ENCODE data around the gene MPV17. TPM values are rescaled to one million over a fixed set of nuclear protein-coding genes. Genes with fewer than 3 reads are reported as not detected.

Gene MPV17
- total and polyA plus RNA-seq, 9 of the 15 experiments (the other 6 are each of a cell fraction or from before 2014, with no cell fraction given) = 54.7 to 140 (median 70.2) TPM

- TF ChIP-seq ZBTB5 (IDR thresholded peaks at IDR 0.05) (no peak), SRSF3 (IDR thresholded peaks at IDR 0.05; ENCODE audit: insufficient read depth, low read length) (no peak), ASH1L (IDR thresholded peaks at IDR 0.05; ENCODE audit: borderline replicate concordance, low read depth, partially characterized antibody) (no peak), CXXC5 (CRISPR knock-in tag; IDR thresholded peaks at IDR 0.05) (peak; percentile 60), TCF7 (IDR thresholded peaks at IDR 0.05; ENCODE audit: borderline replicate concordance) (no peak), CHD4 (IDR thresholded peaks at IDR 0.05; ENCODE audit: insufficient read depth, insufficient replicate concordance, low read depth, low read length, poor library complexity, severe bottlenecking) (no peak), POLR2B (IDR thresholded peaks at IDR 0.05; ENCODE audit: low read depth, partially characterized antibody) (no peak), ZBTB33 (CRISPR knock-in tag; IDR thresholded peaks at IDR 0.05) (no peak), CBFA2T2 (conservative IDR thresholded peaks at IDR 0.05) (no peak), ZNF197 (CRISPR knock-in tag; IDR thresholded peaks at IDR 0.05; ENCODE audit: low read depth) (no peak), USF2 (CRISPR knock-in tag; IDR thresholded peaks at IDR 0.05) (no peak), THRAP3 (IDR thresholded peaks at IDR 0.05; ENCODE audit: borderline replicate concordance) (no peak), MAX (CRISPR knock-in tag; IDR thresholded peaks at IDR 0.05) (peak; percentile 64), NFRKB (IDR thresholded peaks at IDR 0.05; ENCODE audit: low read depth) (no peak), HDAC3 (IDR thresholded peaks at IDR 0.05; ENCODE audit: borderline replicate concordance, partially characterized antibody) (no peak), PHF21A (IDR thresholded peaks at IDR 0.05; ENCODE audit: borderline replicate concordance, low read depth) (peak; percentile 87; the same call in 1 of the 2 replicates), TRIM24 (IDR thresholded peaks at IDR 0.05) (peak in 1 of 2 experiments; percentile 46; a peak in 1 of 4 replicates), NR3C1 (CRISPR knock-in tag; IDR thresholded peaks at IDR 0.05) (no peak), HES1 (IDR thresholded peaks at IDR 0.05; ENCODE audit: low read depth) (no peak), MECOM (CRISPR knock-in tag; IDR thresholded peaks at IDR 0.05) (no peak), NCOA4 (IDR thresholded peaks at IDR 0.05; ENCODE audit: partially characterized antibody) (no peak), HBP1 (CRISPR knock-in tag; IDR thresholded peaks at IDR 0.05) (no peak)
These were observed 1.8 kb downstream of the MPV17 start (continued) for GRCh38 chr2:27320958-27321543.

All from K562 (cell line).